Right atrium auricular region (tissue), 2 donors: ENCODE results near the gene CAMSAP2. TPM values are rescaled to one million over a fixed set of nuclear protein-coding genes. Genes with fewer than 3 reads are reported as not detected.

Experiments
- DNase-seq: peaks from one replicate; pipeline ENCODE4 v3.0.0-alpha.2; 2019; ENCODE audit warnings: low spot score
- H3K27ac ChIP-seq, 2 donors: fragments of 200-600 bp; sonication (generic); 1 replicate in 1 of 2; 2 replicates in 1 of 2; pipeline ENCODE4 v1.5.1; 2016 to 2019
- H3K27me3 ChIP-seq, 2 donors: fragments of 200-600 bp; sonication (generic); one replicate each; pipeline versions ENCODE4 v1.5.1 to v1.6.0; 2017 to 2019
- H3K36me3 ChIP-seq: fragments of 200-600 bp; sonication (generic); one replicate; pipeline ENCODE4 v1.5.1; 2016
- H3K4me1 ChIP-seq, 2 donors: fragments of 200-600 bp; sonication (generic); one replicate each; pipeline versions ENCODE4 v1.5.1 to v1.6.0; 2017 to 2019
- H3K4me3 ChIP-seq, 2 donors: fragments of 200-600 bp; sonication (generic); 1 replicate in 1 of 2; 2 replicates in 1 of 2; pipeline ENCODE4 v1.5.1; 2017 to 2019; ENCODE audit warnings: mild to moderate bottlenecking in 1 of 2, moderate library complexity in 1 of 2
- H3K9me3 ChIP-seq, 2 donors: fragments of 200-600 bp; sonication (generic); one replicate each; pipeline ENCODE4 v1.5.1; 2019
- CTCF ChIP-seq, 2 donors: fragments of 200-600 bp; sonication (generic); IDR thresholded peaks; one replicate each; pipeline ENCODE4 v1.5.1; 2019; ENCODE audit warnings: antibody characterized with exemption in 2 of 2
- total RNA-seq, 2 donors: library from RNA; depleted of rRNA; stranded (reverse); fragments of >200 nt; gene quantifications; one replicate each; pipeline ENCODE4 v1.1.0, GENCODE V29; 2016

CAMSAP2 gene
- total RNA-seq, 2 donors from 2014 or later: 34.6 to 36.4 TPM

- no peak for TF ChIP-seq CTCF (IDR thresholded peaks at IDR 0.05)
- Histone ChIP-seq H3K9me3 (no peaks in the 10 kb centered on the region), H3K27me3 (no peaks in the 10 kb centered on the region), H3K36me3 (no peaks in the 10 kb centered on the region), H3K27ac (no peak overlapping the region), H3K4me3 (no peak overlapping the region), H3K4me1 (no peaks in the 10 kb centered on the region)
- no peak for DNase-seq
Measured at GRCh38 chr1:200704986-200705500, 33.6 kb upstream of the CAMSAP2 start.

- DNase-seq: no peak
- H3K4me3 ChIP-seq: no peak overlapping the region
- no peak for TF ChIP-seq CTCF (IDR thresholded peaks at IDR 0.05)
- no peaks in the 10 kb centered on the region for H3K27me3 ChIP-seq
- H3K36me3 ChIP-seq: no peaks in the 10 kb centered on the region
- no peaks in the 10 kb centered on the region for H3K4me1 ChIP-seq
- H3K27ac ChIP-seq: no peak overlapping the region
- no peaks in the 10 kb centered on the region for H3K9me3 ChIP-seq
Measured at GRCh38 chr1:200706111-200706814, 32.4 kb upstream of the CAMSAP2 start.

GRCh38 chr1:200707116-200707515 lies 31.6 kb upstream of the CAMSAP2 start:
- TF ChIP-seq CTCF (IDR thresholded peaks at IDR 0.05): no peak
- no peak overlapping the region for H3K4me3 ChIP-seq

GRCh38 chr1:200708161-200708560 lies 30.5 kb upstream of the CAMSAP2 start:
- H3K9me3 ChIP-seq: no peaks in the 10 kb centered on the region
- no peaks in the 10 kb centered on the region for H3K4me1 ChIP-seq
- no peak overlapping the region for H3K27ac ChIP-seq
- no peak overlapping the region for H3K4me3 ChIP-seq
- no peak for TF ChIP-seq CTCF (IDR thresholded peaks at IDR 0.05)
- H3K27me3 ChIP-seq: no peaks in the 10 kb centered on the region
- H3K36me3 ChIP-seq: no peaks in the 10 kb centered on the region
- DNase-seq: no peak

More at GRCh38 chr1:200707116-200707515, 31.6 kb upstream of the CAMSAP2 start:
- Histone ChIP-seq H3K27me3 (no peaks in the 10 kb centered on the region), H3K9me3 (no peaks in the 10 kb centered on the region), H3K4me1 (no peaks in the 10 kb centered on the region), H3K36me3 (no peaks in the 10 kb centered on the region), H3K27ac (no peak overlapping the region)
- no peak for DNase-seq

GRCh38 chr1:200708769-200709168 lies 29.9 kb upstream of the CAMSAP2 start:
- Histone ChIP-seq H3K36me3 (no peaks in the 10 kb centered on the region), H3K9me3 (no peaks in the 10 kb centered on the region), H3K27ac (no peak overlapping the region), H3K27me3 (no peaks in the 10 kb centered on the region), H3K4me3 (no peak overlapping the region), H3K4me1 (no peaks in the 10 kb centered on the region)
- no peak for TF ChIP-seq CTCF (IDR thresholded peaks at IDR 0.05)
- no peak for DNase-seq

- no peak for TF ChIP-seq CTCF (IDR thresholded peaks at IDR 0.05)
- H3K4me1 ChIP-seq: no peaks in the 10 kb centered on the region
- DNase-seq: no peak
- no peaks in the 10 kb centered on the region for H3K36me3 ChIP-seq
- H3K27ac ChIP-seq: no peak overlapping the region
- no peaks in the 10 kb centered on the region for H3K27me3 ChIP-seq
- H3K4me3 ChIP-seq: no peak overlapping the region
- H3K9me3 ChIP-seq: no peaks in the 10 kb centered on the region
Measured at GRCh38 chr1:200710166-200710565, 28.5 kb upstream of the CAMSAP2 start.
